Measurements from ENCODE around the gene PPP1R2. TPM values are rescaled to one million over a fixed set of nuclear protein-coding genes. Genes with fewer than 3 reads are reported as not detected.

The PPP1R2 gene
- total and polyA plus RNA-seq, 9 of the 15 experiments (the other 6 are each of a cell fraction or from before 2014, with no cell fraction given), result 9.4 to 115 (median 40.3) TPM

GRCh38 chr3:195511136-195511535 lies 32.0 kb downstream of the PPP1R2 start:
- no TSS peak for BruUV-seq (replicated peaks)
- intact Hi-C loops (cut with micrococcal nuclease) (no loop called here), in situ Hi-C loops (cut with MboI) (no loop called here)

More at GRCh38 chr3:195511136-195511535, 32.0 kb downstream of the PPP1R2 start:
- no peak overlapping the region for H3K27ac ChIP-seq (ENCODE audit: extremely low read depth, low read depth, low read length)
- H3K4me3 ChIP-seq, result no peak overlapping the region
- CTCF ChIA-PET (ENCODE audit: low intra/inter-chr PET ratio), result no interaction called here
- WGBS (ENCODE audit: insufficient coverage, low coverage, missing lambda C conversion rate), result 98% methylated on average over 6 of the region's 6 CpGs
- H4K20me1 ChIP-seq (replicated peaks; ENCODE audit: control insufficient read depth, insufficient read depth, low read length), result no peaks in the 10 kb centered on the region
- POLR2A ChIA-PET, result interaction anchor here (0.7 kb wide), 1 partner anchor 45 kb away, joined by 3 read pairs; no protein-coding TSS in a partner anchor
- TF ChIP-seq GTF3C2 (IDR thresholded peaks at IDR 0.05; ENCODE audit: borderline replicate concordance, extremely low read depth, insufficient read length) (no peak), IRF9 (tag; IDR thresholded peaks at IDR 0.05) (no peak), NUFIP1 (IDR thresholded peaks at IDR 0.05; ENCODE audit: partially characterized antibody) (no peak), RBM25 (IDR thresholded peaks at IDR 0.05; ENCODE audit: low read depth, low read length, severe bottlenecking) (no peak), E2F3 (CRISPR knock-in tag; IDR thresholded peaks at IDR 0.05) (no peak), ZNF639 (CRISPR knock-in tag; conservative IDR thresholded peaks at IDR 0.05 in 1 of 2, IDR thresholded peaks at IDR 0.05 in 1 of 2) (no peak), SRSF3 (IDR thresholded peaks at IDR 0.05; ENCODE audit: insufficient read depth, low read length) (no peak)
- FAIRE-seq, result no peak
- no peak for ATAC-seq
- no peak overlapping the region for H3K9ac ChIP-seq (ENCODE audit: insufficient read depth in 1 of 2, low read depth in 2 of 2, low read length in 2 of 2)
- peaks cover 27% of the 10 kb centered on the region; the same call in 2 of the 3 replicates for H3K36me3 ChIP-seq (ENCODE audit: control insufficient read depth, insufficient read depth, low read length)
- no peaks in the 10 kb centered on the region for H3K27me3 ChIP-seq (ENCODE audit: control insufficient read depth in 2 of 2, insufficient read depth in 2 of 2, low read length in 2 of 2)
- H3K4me1 ChIP-seq (replicated peaks in 1 of 2; ENCODE audit: control insufficient read depth in 2 of 2, insufficient read depth in 2 of 2, low read length in 2 of 2), result no peaks in the 10 kb centered on the region
- H3K79me2 ChIP-seq (ENCODE audit: control insufficient read depth, insufficient read depth, low read length), result no peaks in the 10 kb centered on the region
- no peak overlapping the region for H2AFZ ChIP-seq (ENCODE audit: low read depth, low read length)
- H3K9me3 ChIP-seq (replicated peaks; ENCODE audit: control insufficient read depth, insufficient read depth, low read depth, low read length), result no peaks in the 10 kb centered on the region
- no peak for DNase-seq (ENCODE audit: extremely low read depth in 1 of 4, low spot score in 3 of 4)
- no peaks in the 10 kb centered on the region for H3K9me1 ChIP-seq (ENCODE audit: control insufficient read depth, insufficient read depth, low read length)
- no peak overlapping the region for H3K4me2 ChIP-seq (ENCODE audit: insufficient read depth, low read length)

Data from K562 (cell line).